GM23248 (cell line): ENCODE results near the gene CENPU.

Experiments used
- EZH2 ChIP-seq: fragments of 200-600 bp; sonication (generic); IDR thresholded peaks from 2 replicates; pipeline ENCODE4 v1.6.1; 2018; ENCODE audit warnings: antibody characterized with exemption, mild to moderate bottlenecking; ENCODE audit not compliant: insufficient read depth, poor library complexity, severe bottlenecking
- EZH2phosphoT487 ChIP-seq: fragments of 200-600 bp; sonication (generic); IDR thresholded peaks from 2 replicates; pipeline ENCODE4 v1.6.1; 2018; ENCODE audit warnings: antibody characterized with exemption, moderate library complexity, mild to moderate bottlenecking, low read depth; ENCODE audit not compliant: insufficient read depth

GRCh38 chr4:184671101-184671500 is 62.8 kb downstream of the CENPU start:
- no peak for TF ChIP-seq EZH2
- TF ChIP-seq EZH2phosphoT487: no peak
